Astrocyte (in vitro differentiated cells and primary cell): ENCODE measurements around the gene ATXN2. TPM values are rescaled to one million over a fixed set of nuclear protein-coding genes. Genes with fewer than 3 reads are reported as not detected.
A peak's percentile ranks its signal among the peaks of the same experiment; 100 is the strongest.

Source experiments
- DNase-seq: peaks from one replicate; pipeline ENCODE4 v3.0.0-alpha.2; 2010; ENCODE audit warnings: low read depth
- FAIRE-seq: peaks from 2 replicates; lab custom pipeline; 2011; peaks lifted over from hg19 to GRCh38; lab: Jason Lieb, UNC
- H2AFZ ChIP-seq: 2 replicates; pipeline ENCODE4 v1.6.0; 2012; ENCODE audit warnings: low read depth, low read length, inconsistent platforms
- H3K27ac ChIP-seq: 2 replicates; pipeline ENCODE4 v1.5.1; 2011; ENCODE audit warnings: low read depth, low read length, inconsistent platforms
- H3K27me3 ChIP-seq: 2 replicates; pipeline ENCODE4 v1.6.0; 2011; ENCODE audit warnings: low read length, inconsistent platforms; ENCODE audit not compliant: insufficient read depth
- H3K36me3 ChIP-seq: 2 replicates; pipeline ENCODE4 v1.5.1; 2011; ENCODE audit warnings: low read length, inconsistent platforms; ENCODE audit not compliant: insufficient read depth
- H3K4me1 ChIP-seq: 2 replicates; pipeline ENCODE4 v1.5.1; 2011; ENCODE audit warnings: low read length, inconsistent platforms; ENCODE audit not compliant: insufficient read depth
- H3K4me2 ChIP-seq: 2 replicates; pipeline ENCODE4 v1.6.0; 2012; ENCODE audit warnings: low read length, inconsistent platforms
- H3K4me3 ChIP-seq: 2 replicates; pipeline ENCODE4 v1.5.1; 2011; ENCODE audit warnings: low read depth, mild to moderate bottlenecking, low read length, inconsistent platforms; ENCODE audit not compliant: insufficient read depth
- H3K79me2 ChIP-seq: 2 replicates; pipeline ENCODE4 v1.6.0; 2012; ENCODE audit warnings: mild to moderate bottlenecking, low read length, inconsistent platforms; ENCODE audit not compliant: insufficient read depth
- H3K9ac ChIP-seq: 2 replicates; pipeline ENCODE4 v1.6.0; 2012; ENCODE audit warnings: mild to moderate bottlenecking, low read length, inconsistent platforms
- H3K9me3 ChIP-seq: 2 replicates; pipeline ENCODE4 v1.5.1; 2012; ENCODE audit warnings: low read depth, mild to moderate bottlenecking, low read length, inconsistent platforms; ENCODE audit not compliant: insufficient read depth
- H4K20me1 ChIP-seq: 2 replicates; pipeline ENCODE4 v1.6.0; 2012; ENCODE audit warnings: low read length, inconsistent platforms; ENCODE audit not compliant: insufficient read depth
- H3K27ac Mint-ChIP-seq: one replicate; pipeline ENCODE4 v1.8.0; 2021; ENCODE audit warnings: mild to moderate bottlenecking, mixed read lengths; ENCODE audit not compliant: unreplicated experiment
- H3K27me3 Mint-ChIP-seq: one replicate; pipeline ENCODE4 v1.8.0; 2021; ENCODE audit warnings: low read depth, mixed read lengths; ENCODE audit not compliant: unreplicated experiment
- H3K36me3 Mint-ChIP-seq: one replicate; pipeline ENCODE4 v1.8.0; 2021; ENCODE audit warnings: low read depth, mixed read lengths; ENCODE audit not compliant: unreplicated experiment
- H3K4me1 Mint-ChIP-seq: one replicate; pipeline ENCODE4 v1.8.0; 2021; ENCODE audit warnings: low read depth, mixed read lengths; ENCODE audit not compliant: unreplicated experiment
- H3K4me3 Mint-ChIP-seq: one replicate; pipeline ENCODE4 v1.8.0; 2021; ENCODE audit warnings: mild to moderate bottlenecking, moderate library complexity, mixed read lengths; ENCODE audit not compliant: unreplicated experiment
- H3K9me3 Mint-ChIP-seq: one replicate; pipeline ENCODE4 v1.8.0; 2021; ENCODE audit warnings: mild to moderate bottlenecking, mixed read lengths; ENCODE audit not compliant: unreplicated experiment
- EZH2 ChIP-seq: IDR thresholded peaks from 2 replicates; pipeline ENCODE4 v1.6.1; 2012; ENCODE audit warnings: mild to moderate bottlenecking, low read length, inconsistent platforms; ENCODE audit not compliant: insufficient read depth
- total RNA-seq: library from RNA; stranded (reverse); gene quantifications from 2 replicates; pipeline ENCODE4 v1.2.1, GENCODE V29; 2021
- TF ChIP-seq, protein P1 (sequence below): IDR thresholded peaks from 2 replicates; pipeline ENCODE4 v1.5.1; 2011; ENCODE audit warnings: low read depth, mild to moderate bottlenecking, inconsistent platforms, low read length, moderate library complexity; ENCODE audit not compliant: insufficient read depth

Gene ATXN2
- total RNA-seq, 1 donor from 2014 or later = 58.0 TPM

DNA sequence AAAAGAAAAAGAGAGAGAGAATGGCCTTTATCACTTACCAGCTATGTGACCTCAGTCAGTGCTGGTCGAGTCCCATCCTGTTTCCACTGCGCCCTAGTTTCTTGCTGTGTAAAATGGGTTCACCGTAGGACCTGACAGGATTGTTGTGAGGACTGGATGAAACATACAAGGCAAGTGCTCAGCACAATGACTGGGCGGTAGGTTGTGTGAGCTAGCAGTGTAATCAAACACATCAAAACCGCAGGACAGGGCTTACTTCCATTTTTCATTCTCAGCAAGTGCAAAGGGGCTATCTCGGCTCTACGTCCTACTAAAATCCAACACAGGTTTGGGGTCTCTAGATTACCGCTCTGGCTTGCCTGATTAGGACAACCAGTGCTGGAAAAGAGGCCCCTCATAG lies 36.4 kb upstream of the ATXN2 start:
- Histone ChIP-seq H3K4me1 (peaks cover 18% of the 10 kb centered on the region), H3K9me3 (no peaks in the 10 kb centered on the region), H4K20me1 (no peaks in the 10 kb centered on the region), H3K9ac (peak overlapping the region; percentile 61), H3K27ac (peak overlapping the region; percentile 18), H3K27me3 (no peaks in the 10 kb centered on the region), H3K4me3 (no peak overlapping the region), H2AFZ (no peak overlapping the region), H3K36me3 (no peaks in the 10 kb centered on the region), H3K4me2 (peak overlapping the region; percentile 80), H3K79me2 (no peaks in the 10 kb centered on the region)
- FAIRE-seq (no peak), DNase-seq (peak; percentile 47)
- no peak for TF ChIP-seq EZH2
- TF ChIP-seq, protein P1, sequence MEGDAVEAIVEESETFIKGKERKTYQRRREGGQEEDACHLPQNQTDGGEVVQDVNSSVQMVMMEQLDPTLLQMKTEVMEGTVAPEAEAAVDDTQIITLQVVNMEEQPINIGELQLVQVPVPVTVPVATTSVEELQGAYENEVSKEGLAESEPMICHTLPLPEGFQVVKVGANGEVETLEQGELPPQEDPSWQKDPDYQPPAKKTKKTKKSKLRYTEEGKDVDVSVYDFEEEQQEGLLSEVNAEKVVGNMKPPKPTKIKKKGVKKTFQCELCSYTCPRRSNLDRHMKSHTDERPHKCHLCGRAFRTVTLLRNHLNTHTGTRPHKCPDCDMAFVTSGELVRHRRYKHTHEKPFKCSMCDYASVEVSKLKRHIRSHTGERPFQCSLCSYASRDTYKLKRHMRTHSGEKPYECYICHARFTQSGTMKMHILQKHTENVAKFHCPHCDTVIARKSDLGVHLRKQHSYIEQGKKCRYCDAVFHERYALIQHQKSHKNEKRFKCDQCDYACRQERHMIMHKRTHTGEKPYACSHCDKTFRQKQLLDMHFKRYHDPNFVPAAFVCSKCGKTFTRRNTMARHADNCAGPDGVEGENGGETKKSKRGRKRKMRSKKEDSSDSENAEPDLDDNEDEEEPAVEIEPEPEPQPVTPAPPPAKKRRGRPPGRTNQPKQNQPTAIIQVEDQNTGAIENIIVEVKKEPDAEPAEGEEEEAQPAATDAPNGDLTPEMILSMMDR = no peak
- H3K4me1 Mint-ChIP-seq = peaks cover 12% of the 10 kb centered on the region
- no peak overlapping the region for H3K4me3 Mint-ChIP-seq
- no peak overlapping the region for H3K27ac Mint-ChIP-seq
- H3K9me3 Mint-ChIP-seq = no peaks in the 10 kb centered on the region
- no peaks in the 10 kb centered on the region for H3K27me3 Mint-ChIP-seq
- H3K36me3 Mint-ChIP-seq = peaks cover 6% of the 10 kb centered on the region

DNA sequence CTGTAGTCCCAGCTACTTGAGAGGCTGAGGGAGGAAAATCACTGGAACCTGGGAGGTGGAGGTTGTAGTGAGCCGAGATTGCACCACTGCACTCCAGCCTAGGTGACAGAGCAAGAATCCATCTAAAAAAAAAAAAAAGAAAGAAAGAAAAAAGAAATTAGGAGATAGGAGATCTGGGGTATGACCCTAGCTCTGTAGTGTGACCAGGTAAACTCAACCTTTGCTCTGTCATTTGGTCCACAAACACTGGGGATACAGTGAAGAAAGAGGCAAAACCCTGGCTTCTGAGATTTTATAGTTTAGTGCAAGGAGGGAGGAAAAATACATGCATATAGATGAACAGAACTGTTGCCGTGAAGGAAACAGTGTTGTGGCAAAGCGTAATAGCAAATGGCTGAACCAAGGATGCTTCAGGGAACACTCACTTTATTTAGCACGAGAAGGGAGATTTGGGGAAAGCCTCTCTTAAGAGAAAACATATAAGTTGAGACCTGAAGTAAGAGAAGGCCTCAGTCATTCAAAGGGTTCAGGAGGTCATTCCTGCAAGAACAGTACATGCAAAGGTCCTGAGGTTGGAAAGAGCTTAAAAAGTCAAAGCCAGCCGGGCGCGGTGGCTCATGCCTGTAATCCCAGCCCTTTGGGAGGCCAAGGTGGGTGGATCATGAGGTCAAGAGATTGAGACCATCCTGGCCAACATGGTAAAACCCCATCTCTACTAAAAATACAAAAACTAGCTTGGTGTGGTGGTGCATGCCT lies 29.6 kb upstream of the ATXN2 start:
- H3K36me3 Mint-ChIP-seq = peaks cover 2% of the 10 kb centered on the region
- H3K9me3 ChIP-seq = no peaks in the 10 kb centered on the region
- no peaks in the 10 kb centered on the region for H3K27me3 Mint-ChIP-seq
- peaks cover 2% of the 10 kb centered on the region for H3K9me3 Mint-ChIP-seq
- H2AFZ ChIP-seq = no peak overlapping the region
- no peak overlapping the region for H3K27ac ChIP-seq
- H3K36me3 ChIP-seq = no peaks in the 10 kb centered on the region
- DNase-seq (no peak), FAIRE-seq (no peak)
- no peaks in the 10 kb centered on the region for H3K4me1 Mint-ChIP-seq
- no peak overlapping the region for H3K27ac Mint-ChIP-seq
- no peaks in the 10 kb centered on the region for H3K27me3 ChIP-seq
- H3K4me3 Mint-ChIP-seq = no peak overlapping the region
- no peak overlapping the region for H3K4me2 ChIP-seq
- H3K79me2 ChIP-seq = no peaks in the 10 kb centered on the region
- H3K4me3 ChIP-seq = no peak overlapping the region
- H4K20me1 ChIP-seq = no peaks in the 10 kb centered on the region
- H3K4me1 ChIP-seq = no peaks in the 10 kb centered on the region
- TF ChIP-seq EZH2 = no peak
- TF ChIP-seq, protein P1 = no peak
- no peak overlapping the region for H3K9ac ChIP-seq

DNA sequence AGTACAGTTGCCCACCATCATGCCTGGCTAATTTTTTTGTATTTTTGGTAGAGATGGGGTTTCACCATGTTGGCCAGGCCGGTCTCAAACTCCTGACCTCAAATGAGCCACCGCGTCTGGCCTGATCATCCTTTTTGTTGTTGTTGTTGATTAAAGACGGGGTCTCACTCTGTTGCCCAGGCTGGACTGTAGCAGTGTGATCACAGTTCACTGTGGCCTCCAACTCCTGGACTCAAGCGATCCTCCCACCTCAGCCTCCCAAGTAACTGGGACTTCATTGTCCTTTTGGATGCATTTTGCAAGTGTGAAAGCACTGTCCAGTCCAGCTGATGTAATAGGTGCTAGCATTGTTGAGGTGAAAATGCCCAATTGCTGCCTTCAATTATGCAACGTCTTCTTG lies 27.1 kb upstream of the ATXN2 start:
- no peaks in the 10 kb centered on the region for H3K27me3 Mint-ChIP-seq
- no peak for FAIRE-seq
- Histone ChIP-seq H3K36me3 (no peaks in the 10 kb centered on the region), H3K4me2 (no peak overlapping the region), H4K20me1 (no peaks in the 10 kb centered on the region), H3K4me1 (no peaks in the 10 kb centered on the region), H3K9me3 (no peaks in the 10 kb centered on the region), H3K27ac (no peak overlapping the region), H3K4me3 (no peak overlapping the region), H3K27me3 (no peaks in the 10 kb centered on the region), H3K9ac (no peak overlapping the region), H2AFZ (no peak overlapping the region), H3K79me2 (no peaks in the 10 kb centered on the region)
- H3K27ac Mint-ChIP-seq = no peak overlapping the region
- TF ChIP-seq, protein P1 = no peak
- TF ChIP-seq EZH2 = no peak
- peaks cover 2% of the 10 kb centered on the region for H3K9me3 Mint-ChIP-seq
- DNase-seq = no peak
- no peaks in the 10 kb centered on the region for H3K4me1 Mint-ChIP-seq
- H3K36me3 Mint-ChIP-seq = peaks cover 2% of the 10 kb centered on the region
- H3K4me3 Mint-ChIP-seq = no peak overlapping the region
